HG02642 (cell line): Measurements from ENCODE around the gene DNA2.

Source experiments
- ATAC-seq: cut with Tn5 transposase; IDR thresholded peaks from one replicate; pipeline ENCODE4 v1.9.1; 2021; ENCODE audit warnings: mild to moderate bottlenecking; ENCODE audit not compliant: unreplicated experiment, poor library complexity

The DNA2 gene

DNA sequence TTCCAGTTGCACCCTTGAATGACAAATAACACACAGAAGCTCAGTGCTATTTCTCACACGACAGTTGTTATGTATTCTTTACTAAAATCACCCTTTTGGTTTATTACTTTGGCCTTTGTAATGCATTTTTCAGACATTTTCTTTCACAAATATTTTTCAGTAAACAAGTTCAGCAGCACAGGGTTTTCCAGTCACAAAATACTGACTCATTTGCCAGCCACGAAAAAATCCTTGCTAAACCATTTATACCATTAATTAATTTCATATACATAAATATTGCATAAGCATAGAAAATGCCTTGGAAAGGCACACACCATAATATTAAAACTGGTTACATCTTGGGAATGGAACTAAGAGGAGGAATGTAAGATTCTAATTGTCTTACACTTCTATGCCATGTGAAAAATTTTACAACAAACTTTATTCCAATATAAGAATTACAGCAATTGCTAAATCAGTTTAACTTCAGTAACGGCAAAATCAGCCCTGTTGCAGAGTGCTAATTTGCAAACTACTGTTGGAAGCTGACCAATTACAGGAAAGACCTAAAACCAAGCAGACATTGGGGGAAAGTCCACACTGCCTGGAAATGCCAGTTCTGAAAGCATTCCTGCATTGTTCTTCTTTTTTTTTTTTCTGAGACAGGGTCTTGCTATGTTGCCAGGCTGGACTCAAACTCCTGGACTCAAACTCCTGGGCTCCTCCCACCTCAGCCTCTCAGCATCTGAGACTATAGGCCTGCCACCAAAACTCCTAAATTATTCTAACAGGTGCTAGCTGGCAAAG is 107.5 kb downstream of the DNA2 start:
- no peak for ATAC-seq
